H1 (cell line): ENCODE measurements around the gene NOX1. TPM values are rescaled to one million over a fixed set of nuclear protein-coding genes. Genes with fewer than 3 reads are reported as not detected.

Experiments
- BRCA1 ChIP-seq: IDR thresholded peaks from 2 replicates; pipeline ENCODE4 v1.6.1; 2012; ENCODE audit warnings: low read depth, low read length, improper control_type of control experiment
- CHD1 ChIP-seq: IDR thresholded peaks from 2 replicates; pipeline ENCODE4 v1.6.1; 2012; ENCODE audit warnings: low read depth, low read length, improper control_type of control experiment
- CHD7 ChIP-seq: fragments of 300-600 bp; sonication (generic); IDR thresholded peaks from 2 replicates; pipeline ENCODE4 v1.7.1; 2012; ENCODE audit warnings: low read length, moderate library complexity, mild to moderate bottlenecking, inconsistent platforms; ENCODE audit not compliant: insufficient replicate concordance
- GTF2F1 ChIP-seq: IDR thresholded peaks from 2 replicates; pipeline ENCODE4 v1.6.1; 2012; ENCODE audit warnings: low read depth, low read length, improper control_type of control experiment, borderline replicate concordance
- HDAC6 ChIP-seq: IDR thresholded peaks from one replicate; pipeline ENCODE4 v1.7.1; 2012; ENCODE audit warnings: low read depth, mild to moderate bottlenecking, inconsistent platforms, low read length, moderate library complexity
- MAFK ChIP-seq: IDR thresholded peaks from 2 replicates; pipeline ENCODE4 v1.6.1; 2012; ENCODE audit warnings: low read depth, mild to moderate bottlenecking, improper control_type of control experiment, low read length
- MAX ChIP-seq: IDR thresholded peaks from 2 replicates; pipeline ENCODE4 v1.6.1; 2012; ENCODE audit warnings: inconsistent platforms
- RAD21 ChIP-seq, 2 experiments: IDR thresholded peaks in 1 of 2; conservative IDR thresholded peaks in 1 of 2; 2 replicates each; pipeline ENCODE4 v1.6.1; 2011; ENCODE audit warnings: low read depth in 2 of 2, low read length in 2 of 2, improper control_type of control experiment in 1 of 2, inconsistent platforms in 1 of 2, mild to moderate bottlenecking in 1 of 2, moderate library complexity in 1 of 2
- SRF ChIP-seq: IDR thresholded peaks from 2 replicates; pipeline ENCODE4 v1.6.1; 2011; ENCODE audit warnings: mild to moderate bottlenecking, low read depth, low read length, moderate library complexity
- polyA plus RNA-seq, 7 experiments: library from polyadenylated mRNA; depleted of rRNA in 3 of 7; stranded (reverse) in 5 of 7; unstranded in 2 of 7; fragments of >200 nt in 5 of 7; fragments of 200-250 nt in 2 of 7; gene quantifications; 1 replicate in 5 of 7; 2 replicates in 1 of 7; 4 replicates in 1 of 7; pipeline versions ENCODE4 v1.2.1 to v1.2.3, GENCODE V29; 2011 to 2013; ENCODE audit warnings: missing spikeins in 2 of 7, mixed read lengths in 2 of 7
- total RNA-seq: library from RNA; stranded (reverse); fragmentation: NEBNext Ultra II Directional; extraction: Animal tissue kit (Norgen Biotek cat#: 25700); gene quantifications from 2 replicates; pipeline ENCODE4 v1.2.1, GENCODE V29; 2021

Gene NOX1
- total and polyA plus RNA-seq, 2 of the 8 experiments (the other 6 are each of a cell fraction or from before 2014, with no cell fraction given), result not detected

GRCh38 chrX:100880368-100880767, 6.2 kb upstream of the NOX1 start (continued):
- TF ChIP-seq CHD7 (no peak), SRF (no peak), RAD21 (IDR thresholded peaks at IDR 0.05 in 1 of 2, conservative IDR thresholded peaks at IDR 0.05 in 1 of 2; ENCODE audit: low read depth in 2 of 2, low read length in 2 of 2) (no peak), MAFK (no peak), MAX (no peak), HDAC6 (no peak), GTF2F1 (no peak), CHD1 (no peak), BRCA1 (no peak)
